UCSD-AML1 (cell line): ENCODE results near the gene THADA.

Experiments
- DNase-seq: peaks from one replicate; lab custom pipeline; 2025; ENCODE audit not compliant: unreplicated experiment; lab: John Stamatoyannopoulos, UW

Gene THADA

GRCh38 chr2:43445781-43446180, 150.1 kb downstream of the THADA start:
- DNase-seq, result no peak

GRCh38 chr2:43444989-43445645, 150.7 kb downstream of the THADA start:
- no peak for DNase-seq

DNA sequence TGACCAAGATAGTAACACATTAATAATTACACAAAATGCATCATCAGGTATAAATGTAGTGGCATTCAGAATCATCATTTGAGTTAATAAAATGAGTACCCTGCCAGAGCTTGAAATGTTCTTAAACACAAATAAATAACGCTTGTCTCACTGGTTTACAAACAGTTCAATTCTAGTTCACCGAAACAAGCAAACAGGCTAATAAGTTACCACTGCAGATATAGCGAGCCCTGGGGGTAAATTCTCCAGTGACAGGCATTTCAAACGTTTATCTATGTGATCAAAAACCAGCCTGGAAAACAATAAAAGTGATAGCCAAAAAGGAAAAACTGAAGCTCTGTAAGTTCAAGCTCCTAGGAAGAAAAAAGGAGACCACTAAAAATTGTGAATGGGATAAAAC, 152.6 kb downstream of the THADA start:
- DNase-seq, result no peak

- DNase-seq, result no peak
Observed at GRCh38 chr2:43441195-43441594, 154.6 kb downstream of the THADA start.

GRCh38 chr2:43438858-43439655, 156.8 kb downstream of the THADA start:
- DNase-seq, result no peak

GRCh38 chr2:43438342-43438741, 157.5 kb downstream of the THADA start:
- DNase-seq, result no peak

GRCh38 chr2:43437363-43437762, 158.5 kb downstream of the THADA start:
- no peak for DNase-seq

DNA sequence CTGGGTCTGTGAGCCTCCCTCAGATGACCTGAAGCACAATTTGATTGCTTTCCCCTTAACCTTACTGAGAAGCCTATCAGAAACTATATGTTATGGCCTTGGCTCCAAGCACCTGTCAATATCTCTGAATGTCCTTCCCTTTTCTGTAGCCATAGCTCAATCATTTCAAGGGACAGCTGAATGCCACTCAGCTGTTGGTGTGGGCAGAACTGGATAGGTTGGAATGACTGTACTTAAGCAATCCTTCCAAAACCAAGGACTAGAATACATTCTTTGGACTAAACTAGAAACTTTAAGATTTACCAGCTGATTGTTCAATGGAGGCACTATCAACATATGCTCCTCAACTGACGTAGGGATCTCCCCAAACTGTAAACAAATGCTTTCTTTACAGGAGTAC, 159.4 kb downstream of the THADA start:
- DNase-seq, result no peak

DNA sequence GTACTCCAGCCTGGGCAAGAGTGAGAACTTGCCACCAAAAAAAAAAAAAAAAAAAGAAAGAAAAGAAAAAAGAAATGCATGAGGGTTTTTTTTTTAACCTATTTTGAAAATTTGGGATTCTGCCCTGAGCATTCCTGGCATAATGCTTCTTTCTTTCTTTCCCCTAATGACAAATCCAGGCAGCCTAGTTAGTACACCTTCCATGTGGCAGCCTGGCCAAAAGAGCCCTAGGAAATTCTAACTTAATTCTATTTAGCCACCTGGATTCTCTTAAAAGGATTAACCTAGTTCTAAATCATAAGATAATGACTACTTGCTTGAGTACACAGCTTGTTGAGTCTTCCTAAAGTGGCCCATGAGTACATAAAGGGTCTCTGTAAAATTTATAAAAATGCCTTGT, 160.1 kb downstream of the THADA start:
- DNase-seq, result no peak

GRCh38 chr2:43430489-43430888, 165.3 kb downstream of the THADA start:
- DNase-seq, result no peak

GRCh38 chr2:43429369-43429768, 166.5 kb downstream of the THADA start:
- DNase-seq, result no peak

- no peak for DNase-seq
Observed at GRCh38 chr2:43427032-43427424, 168.8 kb downstream of the THADA start.

- peak; percentile 34 for DNase-seq
Observed at GRCh38 chr2:43426305-43427031, 169.4 kb downstream of the THADA start.

DNA sequence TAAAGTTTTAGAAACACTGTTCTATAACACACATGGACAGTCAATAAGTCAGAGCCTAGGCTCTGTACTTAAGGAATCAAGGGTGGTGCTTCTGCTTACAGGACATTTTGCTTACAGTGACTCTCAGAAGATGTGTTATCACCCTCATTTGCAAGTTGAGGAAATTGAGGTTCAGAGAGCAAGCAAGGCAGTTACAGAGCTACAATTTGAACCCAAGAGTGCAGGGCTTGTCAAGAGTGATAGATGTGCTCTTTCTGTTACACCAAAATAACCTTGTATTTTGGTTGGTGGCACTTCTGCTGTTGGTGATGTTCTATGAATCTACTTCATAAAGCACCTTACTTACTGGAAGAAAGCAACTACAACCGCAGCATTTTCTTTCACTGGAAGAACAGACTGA, 170.2 kb downstream of the THADA start:
- DNase-seq, result no peak

DNA sequence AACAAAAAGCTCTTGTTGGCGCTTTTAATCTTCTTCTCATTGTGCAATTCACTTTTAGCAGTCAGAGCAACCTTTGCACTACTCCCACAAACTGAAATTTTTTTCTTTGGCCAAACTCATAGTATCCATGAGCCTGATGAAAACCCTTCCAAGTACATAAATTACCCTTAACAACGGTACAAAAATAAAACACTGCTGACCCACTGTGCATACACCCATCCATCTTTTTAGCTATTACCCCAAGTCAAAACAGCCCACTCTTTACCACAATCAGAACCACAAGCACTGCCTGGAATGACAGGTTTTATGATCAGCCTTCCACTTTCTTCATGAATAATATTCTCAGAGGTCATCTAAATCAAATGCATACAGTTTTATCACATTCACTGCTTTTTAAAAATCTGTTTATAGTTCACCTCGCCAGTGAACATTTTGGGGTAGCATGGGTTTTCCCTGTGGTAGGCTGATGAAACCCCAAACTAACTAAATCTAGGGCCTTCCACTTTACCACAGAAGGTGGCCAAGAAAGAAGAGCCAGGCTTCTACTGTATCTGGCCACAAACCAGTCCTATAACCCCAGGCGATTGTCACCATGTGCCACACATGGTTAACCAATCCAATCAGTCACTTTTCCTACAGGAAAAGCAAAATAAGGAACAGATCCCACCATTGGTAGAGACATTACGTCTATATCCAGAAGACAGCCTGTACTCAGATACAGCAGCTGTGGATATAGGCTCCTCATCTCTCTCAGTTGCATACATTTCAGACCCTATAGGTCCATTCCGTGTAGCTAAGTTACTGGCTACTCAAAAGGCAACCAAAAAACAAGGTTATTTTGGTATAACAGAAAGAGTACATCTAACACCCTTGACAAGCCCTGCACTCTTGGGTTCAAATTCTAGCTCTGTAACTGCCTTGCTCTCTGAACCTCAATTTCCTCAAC, 171.3 kb downstream of the THADA start:
- no peak for DNase-seq

- no peak for DNase-seq
Observed at GRCh38 chr2:43423941-43424261, 171.9 kb downstream of the THADA start.

DNA sequence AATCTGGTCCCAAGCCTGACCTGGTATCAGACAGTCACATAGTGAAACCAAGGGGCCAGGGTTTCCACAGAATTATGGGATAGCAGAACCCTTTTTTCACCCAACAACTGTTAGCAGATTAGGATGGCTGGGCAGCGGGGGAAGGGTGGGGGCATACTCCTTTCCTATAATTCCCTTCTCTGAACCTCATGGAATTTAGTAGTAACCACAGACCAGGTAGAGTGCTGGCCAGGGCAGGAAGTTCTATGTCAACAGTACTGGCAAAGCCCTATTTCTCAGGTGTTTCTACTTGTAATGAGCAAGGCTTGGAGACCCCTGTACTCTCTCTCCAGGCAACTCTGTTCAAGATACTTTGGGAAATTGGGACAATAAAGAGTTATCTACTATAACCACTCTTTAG, 174.6 kb downstream of the THADA start:
- DNase-seq, result no peak

DNA sequence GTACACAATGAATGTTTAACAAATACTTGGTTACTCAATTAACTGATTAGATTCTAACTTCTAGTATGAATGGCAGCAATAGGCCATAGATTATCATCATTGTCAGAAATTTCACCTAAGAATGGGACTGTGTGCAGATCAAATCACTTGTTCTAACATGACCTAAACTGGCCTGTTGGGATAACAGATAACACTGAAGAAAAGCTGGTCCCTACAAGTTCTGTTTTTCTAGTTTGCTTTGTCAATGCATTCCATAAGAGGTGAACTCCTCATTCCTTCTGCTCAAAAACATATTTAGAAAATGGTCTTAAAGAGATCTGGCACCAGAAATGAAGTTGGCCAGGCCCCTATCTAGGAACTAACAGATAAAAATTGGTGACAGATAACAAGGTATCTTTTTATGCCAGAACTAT, 175.4 kb downstream of the THADA start:
- no peak for DNase-seq

DNA sequence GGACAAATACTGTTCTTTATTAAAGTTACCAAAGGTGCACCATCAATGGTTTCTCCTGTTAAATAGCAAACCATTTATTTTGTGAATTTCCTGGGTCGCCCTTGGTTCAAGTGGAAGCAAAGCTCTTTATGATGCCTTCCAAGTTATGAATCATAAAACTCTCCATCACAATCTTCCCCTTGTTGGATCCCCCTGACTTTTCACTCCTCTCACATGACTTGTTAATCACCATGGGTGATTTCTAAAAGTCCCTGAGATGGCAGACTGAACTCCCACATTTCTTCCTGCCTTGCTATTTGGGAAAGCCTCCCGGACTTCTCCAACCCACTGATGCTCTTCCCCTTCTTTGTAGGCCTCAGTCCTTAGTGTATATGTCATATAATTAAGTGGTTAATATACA, 176.0 kb downstream of the THADA start:
- no peak for DNase-seq

GRCh38 chr2:43419243-43419642, 176.6 kb downstream of the THADA start:
- no peak for DNase-seq

DNA sequence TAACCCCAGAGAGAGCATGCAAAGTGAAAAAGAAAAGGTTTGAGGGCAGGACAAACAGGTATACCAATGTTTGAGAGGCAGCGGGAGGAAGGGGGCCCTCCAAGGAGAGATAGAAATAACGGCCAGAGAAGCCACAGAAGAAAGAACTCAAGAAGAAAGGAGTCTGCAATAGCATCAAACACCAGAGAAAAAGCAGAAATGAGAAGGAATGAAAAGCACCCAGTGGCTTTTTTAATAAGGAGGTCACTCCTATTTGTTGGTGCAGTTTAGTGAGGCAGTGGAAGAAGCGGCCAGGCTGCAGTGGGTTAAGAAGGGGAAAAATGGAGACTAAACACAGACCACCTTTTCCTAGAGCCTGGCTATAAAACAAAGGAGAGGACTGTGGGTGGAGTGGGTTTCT, 177.2 kb downstream of the THADA start:
- no peak for DNase-seq
